ENCODE data around the gene BTBD6. TPM values are rescaled to one million over a fixed set of nuclear protein-coding genes. Genes with fewer than 3 reads are reported as not detected.

Gene BTBD6
- total and polyA plus RNA-seq, 10 donors: 19.1 to 31.4 (median 25.5) TPM

DNA sequence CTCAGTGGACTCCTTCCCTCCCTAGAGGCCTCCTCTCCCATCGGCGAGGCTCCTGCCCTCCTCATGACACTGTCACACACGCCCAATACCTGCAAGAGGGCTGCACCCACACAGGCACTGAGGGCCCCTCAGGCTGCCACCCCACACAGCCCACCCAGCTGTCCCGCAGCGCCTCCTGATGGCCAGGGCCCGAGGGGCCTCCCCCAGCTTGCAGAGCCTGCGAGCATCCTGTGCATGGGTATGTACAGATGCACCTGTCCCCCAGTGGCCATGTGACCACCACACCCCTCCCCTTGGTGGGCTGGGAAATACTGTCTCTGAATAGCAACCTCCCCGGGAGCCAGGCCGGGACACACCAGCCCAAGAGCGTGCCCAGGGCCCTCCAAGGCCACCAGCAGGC lies 48.3 kb upstream of the BTBD6 start:
- 80 to 87% (median 83%) methylated on average over 3 to 10 of the region's 10 CpGs for whole genome bisulfite sequencing, 5 donors
- no peaks in the 10 kb centered on the region for H3K9me3 ChIP-seq
- H3K4me1 ChIP-seq: peaks cover 33 to 97% (median 71%) of the 10 kb centered on the region in 6 donors
- H3K27me3 ChIP-seq (replicated peaks in 1 of 7): peaks cover 0 to 97% (median 49%) of the 10 kb centered on the region in 7 donors
- no peak overlapping the region for H3K27ac ChIP-seq
- intact Hi-C loops (cut with DNase I; ENCODE audit: low total_unique reads): loop anchor here (5.0 kb wide), 1 partner anchor 152 kb away; no protein-coding TSS in a partner anchor
- H3K4me3 ChIP-seq: no peak overlapping the region
- TF ChIP-seq POLR2AphosphoS5 (IDR thresholded peaks at IDR 0.05) (no peak), POLR2A (IDR thresholded peaks at IDR 0.05) (no peak)
- H3K36me3 ChIP-seq: no peaks in the 10 kb centered on the region
- DNase-seq: no peak

DNA sequence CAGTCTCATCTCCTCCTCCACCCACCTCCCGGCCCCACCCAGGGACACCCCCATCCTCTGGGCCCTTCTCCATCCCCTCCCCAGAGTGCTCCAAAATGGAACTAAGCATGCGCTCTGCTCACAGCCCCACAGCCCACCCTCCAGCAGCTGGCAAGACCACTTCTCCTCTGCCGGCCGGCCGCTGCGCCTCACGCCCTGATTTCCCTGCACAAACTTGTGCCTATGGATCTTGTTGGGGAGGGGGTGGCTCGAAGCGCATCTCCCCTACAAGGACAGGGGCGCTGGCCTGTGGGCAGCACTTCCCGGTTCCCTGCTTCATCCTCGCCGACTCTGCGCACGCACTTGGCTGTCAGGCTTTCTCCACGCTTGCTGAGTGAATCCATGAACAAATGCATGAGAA lies 47.7 kb upstream of the BTBD6 start:
- peaks cover 0 to 91% (median 45%) of the 10 kb centered on the region in 7 donors for H3K27me3 ChIP-seq (replicated peaks in 1 of 7)
- TF ChIP-seq, protein P1, sequence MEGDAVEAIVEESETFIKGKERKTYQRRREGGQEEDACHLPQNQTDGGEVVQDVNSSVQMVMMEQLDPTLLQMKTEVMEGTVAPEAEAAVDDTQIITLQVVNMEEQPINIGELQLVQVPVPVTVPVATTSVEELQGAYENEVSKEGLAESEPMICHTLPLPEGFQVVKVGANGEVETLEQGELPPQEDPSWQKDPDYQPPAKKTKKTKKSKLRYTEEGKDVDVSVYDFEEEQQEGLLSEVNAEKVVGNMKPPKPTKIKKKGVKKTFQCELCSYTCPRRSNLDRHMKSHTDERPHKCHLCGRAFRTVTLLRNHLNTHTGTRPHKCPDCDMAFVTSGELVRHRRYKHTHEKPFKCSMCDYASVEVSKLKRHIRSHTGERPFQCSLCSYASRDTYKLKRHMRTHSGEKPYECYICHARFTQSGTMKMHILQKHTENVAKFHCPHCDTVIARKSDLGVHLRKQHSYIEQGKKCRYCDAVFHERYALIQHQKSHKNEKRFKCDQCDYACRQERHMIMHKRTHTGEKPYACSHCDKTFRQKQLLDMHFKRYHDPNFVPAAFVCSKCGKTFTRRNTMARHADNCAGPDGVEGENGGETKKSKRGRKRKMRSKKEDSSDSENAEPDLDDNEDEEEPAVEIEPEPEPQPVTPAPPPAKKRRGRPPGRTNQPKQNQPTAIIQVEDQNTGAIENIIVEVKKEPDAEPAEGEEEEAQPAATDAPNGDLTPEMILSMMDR (IDR thresholded peaks at IDR 0.05 in 8 of 11, conservative IDR thresholded peaks at IDR 0.05 in 3 of 11): no peak
- TF ChIP-seq POLR2A (IDR thresholded peaks at IDR 0.05) (no peak), POLR2AphosphoS5 (IDR thresholded peaks at IDR 0.05) (no peak)
- no peak overlapping the region for H3K4me3 ChIP-seq
- intact Hi-C loops (cut with DNase I; ENCODE audit: low total_unique reads): loop anchor here (5.0 kb wide), 1 partner anchor 152 kb away; no protein-coding TSS in a partner anchor
- H3K4me1 ChIP-seq: peaks cover 32 to 97% (median 69%) of the 10 kb centered on the region in 6 donors
- H3K9me3 ChIP-seq: no peaks in the 10 kb centered on the region
- no peak for DNase-seq
- WGBS, 5 donors: 76 to 88% (median 81%) methylated on average over 15 to 16 of the region's 16 CpGs
- no peaks in the 10 kb centered on the region for H3K36me3 ChIP-seq
- H3K27ac ChIP-seq: no peak overlapping the region

DNA sequence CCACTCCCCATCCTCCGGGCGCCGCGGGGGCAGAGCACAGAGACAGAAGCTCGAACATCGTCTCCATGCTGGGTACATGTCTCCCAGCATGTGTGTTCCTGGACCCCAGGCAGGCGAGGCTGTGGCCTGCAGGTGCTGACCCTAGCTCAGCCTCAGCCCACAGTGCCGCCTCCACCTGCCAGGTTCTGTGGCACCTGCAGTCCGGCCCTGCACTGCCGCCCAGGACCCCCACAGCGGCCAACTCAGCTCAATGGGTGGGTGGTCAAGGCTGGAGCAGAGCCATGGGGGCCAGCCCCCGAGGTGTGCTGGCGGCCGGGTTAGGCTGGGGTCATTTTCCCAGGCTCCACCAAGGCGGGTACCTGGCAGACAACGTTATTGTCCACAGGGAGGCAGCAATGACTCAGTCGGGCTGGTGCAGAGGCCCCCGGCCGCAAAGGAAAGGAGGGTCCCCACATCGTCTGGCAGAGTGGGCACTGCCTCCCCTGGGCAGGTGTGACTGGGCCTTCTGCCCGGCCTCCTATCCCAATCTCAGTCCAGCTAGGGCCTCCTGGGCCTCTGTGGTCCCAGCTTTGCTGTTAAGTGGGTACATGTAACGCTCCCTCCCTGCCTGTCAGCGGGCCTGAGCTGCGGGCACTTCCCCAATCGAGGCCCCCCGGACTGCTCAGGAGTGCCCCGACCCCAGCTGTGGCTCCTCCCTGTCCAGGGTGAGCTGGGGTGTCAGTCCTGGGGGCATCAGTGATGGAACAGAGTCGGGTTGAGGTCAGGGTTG lies 47.0 kb upstream of the BTBD6 start:
- no peak for DNase-seq
- Histone ChIP-seq H3K27ac (peak overlapping the region in 2 of 8 donors; percentile 16 to 26), H3K9me3 (no peaks in the 10 kb centered on the region), H3K36me3 (no peaks in the 10 kb centered on the region), H3K27me3 (replicated peaks in 1 of 7) (peaks cover 0 to 84% (median 38%) of the 10 kb centered on the region in 7 donors), H3K4me1 (peaks cover 25 to 92% (median 62%) of the 10 kb centered on the region in 6 donors), H3K4me3 (peak overlapping the region in 1 of 8 donors; percentile 17)
- intact Hi-C loops (cut with DNase I; ENCODE audit: low total_unique reads): loop anchor here (5.0 kb wide), 1 partner anchor 151 kb away; no protein-coding TSS in a partner anchor
- TF ChIP-seq POLR2A (IDR thresholded peaks at IDR 0.05) (no peak), POLR2AphosphoS5 (IDR thresholded peaks at IDR 0.05) (no peak)
- TF ChIP-seq, protein P1 (IDR thresholded peaks at IDR 0.05 in 8 of 11, conservative IDR thresholded peaks at IDR 0.05 in 3 of 11): no peak
- WGBS, 5 donors: 38 to 49% (median 41%) methylated on average over 12 to 28 of the region's 28 CpGs

DNA sequence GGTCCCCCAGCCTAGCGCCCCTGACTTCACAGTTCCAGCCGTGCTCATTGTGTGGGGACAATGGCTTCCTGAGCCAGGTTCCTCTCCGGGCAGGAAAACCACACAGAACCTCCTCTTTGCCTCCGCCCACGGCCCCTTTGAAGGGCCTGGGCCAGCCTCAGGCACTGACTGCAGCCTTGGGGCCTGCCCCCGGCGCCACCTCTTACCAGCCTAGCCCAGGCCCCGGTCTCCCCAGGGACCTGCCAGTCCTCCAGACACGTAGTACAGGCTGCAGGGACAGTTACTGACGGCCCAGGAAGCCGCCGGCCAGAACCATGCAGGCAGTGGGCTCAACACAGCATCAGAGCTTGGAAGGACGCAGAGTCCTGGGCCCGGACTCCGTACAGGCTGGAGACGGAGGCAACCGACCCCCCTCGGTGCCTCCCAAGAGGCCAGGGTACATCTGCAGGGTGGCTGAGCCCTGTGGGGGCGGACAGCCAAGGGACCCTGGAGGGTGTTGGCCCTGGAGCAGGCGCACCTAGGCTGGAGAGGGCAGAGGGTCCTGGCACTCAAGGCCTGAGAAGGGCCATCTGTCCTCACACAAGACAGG lies 46.3 kb upstream of the BTBD6 start:
- no peak for DNase-seq
- 26 to 34% (median 28%) methylated on average over 5 to 20 of the region's 20 CpGs for WGBS, 5 donors
- TF ChIP-seq POLR2AphosphoS5 (IDR thresholded peaks at IDR 0.05) (peak in 1 of 3 donors; percentile 55), POLR2A (IDR thresholded peaks at IDR 0.05) (no peak)
- TF ChIP-seq, protein P1 (IDR thresholded peaks at IDR 0.05 in 8 of 11, conservative IDR thresholded peaks at IDR 0.05 in 3 of 11): peak in 1 of 11 experiments; percentile 15
- Histone ChIP-seq H3K4me1 (peaks cover 20 to 88% (median 55%) of the 10 kb centered on the region in 6 donors), H3K27ac (peak overlapping the region in 1 of 8 donors; percentile 16), H3K4me3 (peak overlapping the region in 1 of 8 donors; percentile 17), H3K36me3 (no peaks in the 10 kb centered on the region), H3K9me3 (no peaks in the 10 kb centered on the region), H3K27me3 (replicated peaks in 1 of 7) (peaks cover 0 to 78% (median 31%) of the 10 kb centered on the region in 7 donors)
- intact Hi-C loops (cut with DNase I; ENCODE audit: low total_unique reads): loop anchor here (5.0 kb wide), 1 partner anchor 150 kb away; no protein-coding TSS in a partner anchor
